Measurements from ENCODE around the gene OXSR1.

DNA sequence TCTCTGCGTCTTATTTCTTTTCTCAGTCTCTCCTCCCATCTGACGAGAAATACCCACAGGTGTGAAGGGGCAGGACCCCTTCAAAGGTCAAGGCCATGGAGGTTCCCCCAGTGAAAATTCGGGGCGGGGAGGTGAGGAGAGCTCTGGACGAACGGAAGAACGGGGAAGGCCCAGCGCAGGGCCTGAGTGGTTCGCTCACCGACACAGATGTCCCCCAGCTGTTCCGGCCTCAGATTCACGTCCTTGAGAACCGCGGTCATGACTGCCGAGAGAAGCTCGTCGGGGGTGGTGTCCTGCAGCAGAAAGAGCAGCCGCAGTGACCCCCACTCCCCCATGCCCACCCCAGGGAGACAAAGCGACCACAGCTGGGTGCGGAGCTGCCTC, 29.0 kb upstream of the OXSR1 start:
- TF ChIP-seq, protein P1, sequence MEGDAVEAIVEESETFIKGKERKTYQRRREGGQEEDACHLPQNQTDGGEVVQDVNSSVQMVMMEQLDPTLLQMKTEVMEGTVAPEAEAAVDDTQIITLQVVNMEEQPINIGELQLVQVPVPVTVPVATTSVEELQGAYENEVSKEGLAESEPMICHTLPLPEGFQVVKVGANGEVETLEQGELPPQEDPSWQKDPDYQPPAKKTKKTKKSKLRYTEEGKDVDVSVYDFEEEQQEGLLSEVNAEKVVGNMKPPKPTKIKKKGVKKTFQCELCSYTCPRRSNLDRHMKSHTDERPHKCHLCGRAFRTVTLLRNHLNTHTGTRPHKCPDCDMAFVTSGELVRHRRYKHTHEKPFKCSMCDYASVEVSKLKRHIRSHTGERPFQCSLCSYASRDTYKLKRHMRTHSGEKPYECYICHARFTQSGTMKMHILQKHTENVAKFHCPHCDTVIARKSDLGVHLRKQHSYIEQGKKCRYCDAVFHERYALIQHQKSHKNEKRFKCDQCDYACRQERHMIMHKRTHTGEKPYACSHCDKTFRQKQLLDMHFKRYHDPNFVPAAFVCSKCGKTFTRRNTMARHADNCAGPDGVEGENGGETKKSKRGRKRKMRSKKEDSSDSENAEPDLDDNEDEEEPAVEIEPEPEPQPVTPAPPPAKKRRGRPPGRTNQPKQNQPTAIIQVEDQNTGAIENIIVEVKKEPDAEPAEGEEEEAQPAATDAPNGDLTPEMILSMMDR (IDR thresholded peaks at IDR 0.05): no peak
- TF ChIP-seq POLR2A (IDR thresholded peaks at IDR 0.05): no peak
